HG02588 (cell line): ENCODE results near the gene CCNB1IP1.
"Not testable (repeated sequence)": the region's sequence is repeated elsewhere in the genome, so short reads cannot be mapped to it uniquely, and the experiment has no call there.

Experiments
- ATAC-seq: cut with Tn5 transposase; IDR thresholded peaks from one replicate; pipeline ENCODE4 v1.9.1; 2021; ENCODE audit warnings: mild to moderate bottlenecking, moderate library complexity; ENCODE audit not compliant: unreplicated experiment

Gene CCNB1IP1

DNA sequence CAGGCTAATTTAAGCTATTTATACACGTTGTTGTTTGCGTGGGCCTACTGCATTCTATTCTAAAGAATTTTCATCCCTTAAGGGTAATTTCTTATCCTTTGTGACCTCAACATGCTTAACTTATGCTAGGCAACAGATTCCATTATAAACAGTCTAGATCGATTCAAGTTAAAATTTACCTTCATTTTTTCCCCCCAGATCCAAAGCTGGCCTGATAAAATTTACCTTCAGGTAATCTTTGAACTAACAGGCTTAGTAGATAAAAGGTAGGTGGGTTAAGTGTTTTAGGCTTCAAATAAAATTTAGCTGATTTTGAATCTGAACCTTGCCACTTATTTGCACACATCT lies 389 bp upstream of the CCNB1IP1 start:
- no peak for ATAC-seq

DNA sequence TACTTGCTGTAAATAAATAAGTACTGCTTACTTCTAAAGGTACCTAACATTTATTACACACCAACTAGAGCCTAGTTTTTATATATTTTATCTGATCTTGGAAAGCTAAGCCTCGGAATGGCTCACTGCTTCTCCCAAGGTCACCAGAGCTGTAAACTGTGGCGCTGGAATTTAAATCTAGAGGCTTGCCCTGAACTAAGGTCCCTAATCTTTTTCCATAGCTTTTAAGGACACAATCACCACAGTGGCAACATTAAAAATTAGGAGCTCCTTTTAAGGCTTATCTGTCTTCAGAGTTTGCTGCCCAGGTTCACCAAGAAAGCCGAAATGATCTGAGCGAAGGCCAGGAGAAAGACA lies 670 bp downstream of the CCNB1IP1 start:
- ATAC-seq: no peak

DNA sequence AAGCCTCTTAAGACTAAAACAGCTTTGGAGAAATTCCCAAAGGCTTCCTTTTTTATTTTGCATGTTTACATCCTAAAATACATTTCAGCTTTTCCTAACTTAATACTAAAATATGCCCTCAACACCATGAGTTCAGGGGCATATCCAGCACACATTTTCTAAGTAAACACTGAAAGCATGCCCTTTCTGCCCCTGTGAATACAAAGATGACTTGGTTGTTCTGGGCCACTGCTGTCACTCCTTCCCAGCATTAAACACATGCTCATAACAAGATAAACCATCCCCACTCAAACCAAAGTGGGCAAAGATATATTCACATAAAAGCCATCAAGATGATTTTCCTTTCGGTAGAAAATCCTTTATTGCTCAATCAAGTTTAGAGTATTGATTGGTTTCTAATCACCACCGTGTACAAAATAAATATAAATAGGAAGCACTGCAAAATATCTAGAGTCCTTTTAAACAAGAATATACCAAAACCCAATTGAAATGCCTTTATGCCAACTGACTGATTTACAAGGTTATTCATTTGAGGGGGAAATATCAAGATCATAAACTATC lies 1.9 kb downstream of the CCNB1IP1 start:
- no peak for ATAC-seq

DNA sequence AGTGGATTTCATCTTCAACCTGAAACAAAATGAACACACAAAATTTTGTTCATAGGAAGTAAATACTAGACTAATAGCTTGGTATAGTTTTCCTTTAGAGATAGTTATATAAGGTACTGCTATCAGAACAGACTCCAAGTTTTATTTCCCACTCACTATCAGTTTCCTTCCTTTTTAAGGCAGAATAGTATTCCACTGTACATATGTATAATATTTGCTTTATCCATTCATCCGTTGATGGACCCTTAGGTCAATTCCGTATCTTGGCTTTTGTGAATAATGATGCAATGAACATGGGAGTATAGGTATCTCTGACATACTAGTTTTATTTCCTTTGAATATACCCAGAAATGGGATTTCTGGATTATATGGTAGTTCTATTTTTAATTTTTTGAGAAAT lies 3.7 kb downstream of the CCNB1IP1 start:
- no peak for ATAC-seq

DNA sequence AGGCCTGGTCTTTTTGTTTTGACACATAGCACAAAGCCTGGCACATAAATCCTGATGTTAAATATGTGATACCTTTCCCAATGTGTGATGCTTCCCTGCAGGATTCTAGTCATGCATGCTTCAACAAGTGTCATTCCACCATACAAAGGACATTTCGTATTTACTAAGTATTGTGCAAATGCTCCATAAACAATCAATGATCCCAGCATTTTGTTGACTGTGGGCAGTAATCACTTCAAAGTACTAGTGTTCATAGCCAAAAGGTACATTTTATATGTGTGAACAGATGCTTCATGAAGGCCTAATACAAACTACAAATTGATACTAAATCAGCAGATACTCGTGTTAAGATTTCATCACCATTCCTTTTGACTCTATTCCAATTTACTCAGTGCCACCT lies 4.4 kb downstream of the CCNB1IP1 start:
- ATAC-seq: no peak

DNA sequence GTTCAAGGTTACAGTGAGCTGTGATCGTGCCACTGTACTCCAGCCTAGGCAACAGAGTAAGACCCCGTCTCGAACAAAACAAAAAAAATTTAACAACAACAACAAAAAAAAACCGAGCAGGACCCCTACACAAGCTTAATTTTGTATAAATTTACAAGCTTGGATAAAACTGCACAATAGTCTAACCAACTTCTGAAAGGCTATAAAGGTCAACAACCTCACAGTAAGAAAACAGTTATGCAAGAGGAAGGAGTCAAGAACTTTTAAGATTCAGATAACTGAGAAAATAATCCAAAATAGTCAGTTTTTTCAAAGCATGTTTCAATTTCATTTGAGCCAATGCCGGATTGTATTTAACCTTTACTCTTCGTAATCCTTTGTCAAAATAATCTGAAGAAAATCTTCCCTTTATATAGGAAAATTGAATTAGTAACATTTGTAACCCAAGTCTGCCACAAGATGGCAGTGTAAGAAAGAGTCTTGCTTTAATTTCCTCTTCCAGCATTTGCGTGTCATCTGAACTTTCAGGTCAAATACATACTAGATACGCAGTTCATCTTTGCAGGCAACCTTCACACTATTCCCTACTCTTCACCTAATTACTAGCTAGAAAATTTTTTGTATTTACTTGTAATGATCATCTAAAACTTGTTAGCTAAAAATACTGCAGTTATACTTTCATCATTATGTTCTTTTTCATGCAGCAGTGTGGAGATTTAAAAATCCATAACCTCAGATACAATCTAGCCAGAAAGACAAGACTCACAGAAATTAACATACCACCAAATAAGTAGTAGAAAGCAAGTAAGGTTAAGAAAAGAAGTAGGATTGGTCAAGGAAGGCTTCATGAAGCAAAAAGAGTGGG lies 5.8 kb downstream of the CCNB1IP1 start:
- no peak for ATAC-seq

DNA sequence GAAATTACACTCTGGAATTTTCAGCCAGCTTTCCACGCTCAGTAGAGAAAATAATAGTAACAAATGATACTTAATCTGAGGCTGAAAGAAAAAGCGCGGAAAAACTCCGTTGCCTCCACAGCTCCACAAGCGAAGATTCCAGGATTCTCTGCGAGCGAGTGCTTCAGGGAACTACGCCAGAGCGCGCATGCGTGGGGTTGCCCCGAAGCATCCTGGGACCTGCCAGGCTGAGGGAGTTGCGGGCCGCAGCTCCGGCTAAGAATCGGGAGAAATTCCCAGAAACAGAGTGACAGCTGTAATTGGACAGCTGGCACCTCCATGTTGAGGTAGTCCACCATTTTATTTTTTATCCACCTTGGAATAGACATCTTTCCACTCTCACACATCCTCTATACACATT lies 15.4 kb downstream of the CCNB1IP1 start:
- no peak for ATAC-seq

DNA sequence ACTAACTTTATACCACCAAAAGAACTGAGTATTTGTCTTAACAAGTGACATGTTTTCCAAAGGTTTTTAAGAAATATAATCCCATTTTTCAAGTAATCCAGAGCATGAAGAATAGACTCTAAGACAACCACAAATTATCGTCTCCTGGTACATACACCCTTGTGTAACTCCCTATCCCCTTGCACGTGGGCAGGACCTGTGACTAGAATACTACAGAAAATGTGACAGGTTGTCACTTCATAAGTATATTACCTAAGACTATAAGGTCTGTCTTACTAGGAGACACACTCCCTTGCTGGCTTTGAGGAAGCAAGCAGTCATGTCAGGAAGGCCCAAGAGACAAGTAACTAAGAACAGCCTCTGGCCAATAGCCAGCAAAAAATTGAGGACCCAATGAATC lies 19.1 kb downstream of the CCNB1IP1 start:
- no peak for ATAC-seq

DNA sequence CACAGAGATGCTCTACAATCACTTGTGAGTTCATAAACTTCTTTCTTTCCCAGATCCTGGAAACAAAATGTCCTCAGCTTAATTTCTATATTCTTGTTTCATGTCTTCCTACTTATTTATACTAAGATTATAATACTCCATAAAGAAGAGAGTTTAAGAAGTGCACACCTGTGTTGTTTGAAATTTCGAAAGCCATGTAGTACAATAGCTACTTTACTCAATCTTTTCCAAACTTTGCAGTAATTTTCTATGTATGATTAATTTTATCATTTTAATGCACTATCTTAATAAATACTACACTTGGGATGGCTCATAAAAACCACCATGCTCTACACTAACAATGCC lies 27.0 kb downstream of the CCNB1IP1 start:
- ATAC-seq: no peak

DNA sequence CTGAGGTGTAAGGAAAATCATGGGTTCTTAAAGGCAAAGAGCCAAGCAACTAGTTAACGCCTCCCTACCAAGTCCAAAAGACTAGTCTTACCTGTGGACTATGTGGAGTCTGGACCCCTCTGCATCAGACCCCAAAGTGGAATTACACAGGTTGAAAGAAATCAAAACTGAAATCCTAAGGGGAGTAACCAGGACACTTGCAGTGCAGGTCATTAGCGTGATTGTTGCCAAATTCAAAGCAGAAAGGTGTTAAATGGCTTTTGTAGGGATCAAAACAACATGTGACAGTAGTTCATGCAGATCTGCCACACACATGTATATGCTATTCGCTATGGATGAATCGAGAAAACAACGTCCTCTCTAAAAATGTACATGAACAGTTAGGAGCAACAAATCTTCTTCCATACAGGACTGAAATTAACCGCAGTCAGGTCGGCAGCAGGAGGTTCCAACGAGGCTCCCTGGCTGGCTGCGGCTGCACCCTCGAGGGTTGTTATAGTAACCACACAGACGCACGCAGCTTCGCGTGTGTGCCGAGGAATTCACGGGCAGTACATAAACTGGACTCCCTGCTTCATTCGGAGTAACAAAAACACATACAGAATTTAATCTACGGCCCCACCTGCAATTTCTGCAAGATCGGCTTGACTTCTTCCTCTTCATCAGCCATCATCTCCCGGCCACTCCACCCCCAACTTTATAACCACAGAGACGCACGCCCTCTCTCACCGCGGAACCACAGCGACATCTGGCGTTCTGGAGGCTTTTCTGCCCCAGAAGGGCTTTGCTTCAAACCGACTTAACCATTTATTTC lies 27.6 kb downstream of the CCNB1IP1 start, which contains the start of gene TTC5:
Gene TTC5 (minus strand): TSS at position 687 of the 814 bp plus-strand sequence. CDS start 14 bp downstream, at position 673.
- ATAC-seq: peak; percentile 91

DNA sequence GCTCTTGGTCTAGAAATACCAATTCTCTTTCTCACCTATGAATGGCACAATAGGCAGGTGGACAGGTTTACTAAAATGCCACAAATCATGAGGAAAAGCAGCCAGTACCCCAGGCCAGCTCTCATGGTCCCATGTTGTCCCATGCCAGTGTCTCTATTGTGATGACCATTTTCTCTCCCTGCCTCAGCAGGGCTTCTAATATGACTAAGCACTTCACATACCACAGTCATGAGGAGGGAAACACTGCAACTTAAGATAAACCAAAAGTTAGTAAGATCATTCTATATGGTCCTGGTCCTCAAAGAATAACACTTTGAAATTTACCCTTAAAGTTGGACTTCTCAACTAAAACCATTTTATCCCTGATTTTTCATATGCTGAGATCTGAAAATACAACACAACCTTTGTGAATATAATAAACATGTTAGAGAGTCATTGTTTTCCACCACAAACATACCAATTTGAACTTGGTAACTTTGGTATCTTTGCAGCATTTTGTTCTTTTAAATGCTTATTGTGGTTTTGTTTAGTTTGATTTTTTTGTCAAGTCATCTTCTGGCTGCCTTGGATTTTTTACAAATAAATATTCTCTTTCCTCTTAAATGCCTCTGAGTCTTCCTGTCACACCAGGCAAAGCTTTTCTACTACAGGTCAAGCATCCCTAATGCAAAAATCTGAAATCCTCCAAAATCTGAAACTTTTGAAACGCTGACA lies 30.9 kb downstream of the CCNB1IP1 start:
- no peak for ATAC-seq

DNA sequence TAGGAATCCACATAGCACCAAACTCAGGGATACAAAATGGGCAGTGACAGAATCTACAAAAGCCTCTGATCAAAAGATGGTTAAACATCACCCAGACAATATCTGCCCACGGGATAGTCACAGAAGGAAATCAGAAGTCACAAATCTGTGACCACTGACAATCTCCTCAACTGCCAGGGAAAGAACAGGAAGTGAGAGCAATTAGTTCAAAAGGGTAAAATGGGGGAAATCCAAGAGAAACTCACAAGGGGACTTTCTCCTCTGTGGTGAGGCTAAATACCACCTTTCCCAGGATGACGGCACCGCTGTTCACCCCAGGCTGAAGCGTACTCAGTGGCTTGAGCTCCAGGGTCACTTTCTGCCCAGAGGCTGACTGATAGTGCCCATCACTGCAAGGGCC lies 38.0 kb downstream of the CCNB1IP1 start:
- peak; percentile 87 for ATAC-seq

DNA sequence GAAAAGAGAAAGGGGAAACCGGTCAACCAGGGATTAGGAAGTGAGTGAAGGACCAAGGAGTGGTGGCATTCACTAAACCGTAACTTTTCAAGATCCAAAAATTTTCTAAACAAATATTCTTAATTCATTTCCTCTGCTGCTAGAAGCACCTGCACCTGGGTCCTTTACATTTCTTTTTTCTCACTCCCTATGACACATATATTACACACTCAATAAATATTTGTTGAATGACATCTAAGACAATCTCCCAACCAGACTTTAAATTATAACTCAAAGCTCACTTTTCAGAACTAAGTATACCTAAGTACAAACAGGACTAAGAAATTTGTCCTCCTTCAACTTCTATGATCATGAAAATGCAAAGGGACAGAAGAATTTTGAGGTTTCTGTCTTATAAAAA lies 38.4 kb downstream of the CCNB1IP1 start:
- ATAC-seq: no peak

DNA sequence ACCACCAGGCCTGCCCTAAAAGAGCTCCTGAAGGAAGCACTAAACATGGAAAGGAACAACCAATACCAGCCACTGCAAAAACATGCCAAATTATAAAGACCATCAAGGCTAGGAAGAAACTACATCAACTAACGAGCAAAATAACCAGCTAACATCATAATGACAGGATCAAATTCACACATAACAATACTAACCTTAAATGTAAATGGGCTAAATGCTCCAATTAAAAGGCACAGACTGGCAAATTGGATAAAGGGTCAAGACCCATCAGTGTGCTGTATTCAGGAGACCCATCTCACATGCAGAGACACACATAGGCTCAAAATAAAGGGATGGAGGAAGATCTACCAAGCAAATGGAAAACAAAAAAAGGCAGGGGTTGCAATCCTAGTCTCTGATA lies 51.1 kb downstream of the CCNB1IP1 start:
- ATAC-seq: not testable (repeated sequence)

DNA sequence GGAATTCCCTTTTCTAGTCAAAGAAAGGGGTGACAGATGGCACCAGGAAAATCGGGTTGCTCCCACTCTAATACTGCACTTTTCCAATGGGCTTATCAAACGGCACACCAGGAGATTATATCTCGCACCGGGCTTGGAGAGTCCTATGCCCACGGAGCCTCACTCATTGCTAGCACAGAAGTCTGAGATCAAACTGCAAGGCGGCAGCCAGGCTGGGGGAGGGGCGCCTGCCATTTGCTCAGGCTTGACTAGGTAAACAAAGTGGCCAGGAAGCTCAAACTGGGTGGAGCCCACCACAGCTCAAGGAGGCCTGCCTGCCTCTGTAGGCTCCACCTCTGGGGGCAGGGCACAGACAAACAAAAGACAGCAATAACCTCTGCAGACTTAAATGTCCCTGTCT lies 52.8 kb downstream of the CCNB1IP1 start:
- ATAC-seq: not testable (repeated sequence)

DNA sequence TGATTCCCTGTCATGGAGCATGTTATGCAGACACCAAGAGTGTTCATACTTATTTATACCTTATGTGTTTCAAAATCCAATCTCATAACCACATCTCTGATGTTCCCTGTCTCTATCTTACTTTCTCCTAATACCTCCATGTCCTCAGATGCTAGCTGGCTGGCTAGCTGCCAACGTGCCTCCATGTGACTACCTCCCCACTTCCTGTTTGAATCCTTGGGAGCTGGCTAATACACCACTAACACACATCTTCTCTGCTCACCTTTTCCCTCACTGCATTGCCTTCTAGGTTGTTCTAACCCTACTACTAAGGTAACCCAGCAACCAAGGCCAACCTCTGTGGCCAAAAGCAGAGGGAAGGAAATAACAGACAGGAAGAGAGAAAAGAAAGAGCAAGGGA lies 54.7 kb downstream of the CCNB1IP1 start:
- ATAC-seq: no peak

DNA sequence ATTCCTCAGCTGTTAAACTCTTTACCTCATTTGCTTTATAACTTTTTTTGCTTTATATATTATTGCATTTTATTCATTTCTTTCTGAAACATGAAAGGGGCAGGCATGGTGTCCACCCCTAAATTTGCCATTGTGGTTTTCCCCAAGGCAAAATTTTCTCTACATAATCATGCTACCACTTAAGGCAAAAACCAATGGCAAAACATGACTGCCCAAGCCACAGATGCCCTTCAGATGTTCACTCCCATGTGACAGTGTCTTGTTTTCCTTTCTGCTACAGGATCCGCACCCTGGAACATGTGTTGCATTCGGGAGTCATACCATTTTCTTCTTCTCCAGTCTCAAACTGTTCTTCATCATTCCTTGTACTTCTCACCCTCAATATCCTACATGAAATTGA lies 55.7 kb downstream of the CCNB1IP1 start:
- no peak for ATAC-seq

DNA sequence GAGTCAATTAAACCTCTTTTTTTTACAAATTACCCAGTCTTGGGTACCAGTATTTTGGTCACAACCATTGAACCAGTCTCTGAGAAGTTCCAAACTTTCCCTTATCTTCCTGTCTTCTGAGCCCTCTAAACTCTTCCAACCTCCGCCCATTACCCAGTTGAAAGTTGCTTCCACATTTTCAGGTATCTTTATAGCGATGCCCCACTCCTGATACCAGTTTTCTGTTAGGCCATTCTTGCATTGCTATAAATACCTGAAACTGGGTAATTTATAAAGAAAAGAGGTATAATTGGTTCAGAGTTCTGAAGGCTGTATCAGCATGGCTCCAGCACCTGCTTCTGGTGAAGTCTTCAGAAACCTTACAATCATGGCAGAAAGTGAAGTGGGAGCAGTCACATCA lies 59.0 kb downstream of the CCNB1IP1 start:
- ATAC-seq: no peak

DNA sequence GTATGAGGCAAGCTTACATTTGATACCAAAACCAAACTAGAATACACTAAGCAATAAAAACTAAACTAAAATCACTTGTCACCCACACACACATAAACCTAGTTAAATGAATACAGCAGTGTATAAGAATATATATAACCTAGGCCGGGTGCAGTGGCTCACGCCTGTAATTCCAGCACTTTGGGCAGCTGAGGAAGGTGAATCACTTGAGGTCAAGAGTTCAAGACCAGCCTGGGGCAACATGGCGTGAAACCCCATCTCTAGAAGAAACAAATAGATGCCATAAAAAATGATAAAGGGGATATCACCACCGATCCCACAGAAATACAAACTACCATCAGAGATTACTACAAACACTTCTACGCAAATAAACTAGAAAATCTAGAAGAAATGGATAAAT lies 68.7 kb downstream of the CCNB1IP1 start:
- not testable (repeated sequence) for ATAC-seq

DNA sequence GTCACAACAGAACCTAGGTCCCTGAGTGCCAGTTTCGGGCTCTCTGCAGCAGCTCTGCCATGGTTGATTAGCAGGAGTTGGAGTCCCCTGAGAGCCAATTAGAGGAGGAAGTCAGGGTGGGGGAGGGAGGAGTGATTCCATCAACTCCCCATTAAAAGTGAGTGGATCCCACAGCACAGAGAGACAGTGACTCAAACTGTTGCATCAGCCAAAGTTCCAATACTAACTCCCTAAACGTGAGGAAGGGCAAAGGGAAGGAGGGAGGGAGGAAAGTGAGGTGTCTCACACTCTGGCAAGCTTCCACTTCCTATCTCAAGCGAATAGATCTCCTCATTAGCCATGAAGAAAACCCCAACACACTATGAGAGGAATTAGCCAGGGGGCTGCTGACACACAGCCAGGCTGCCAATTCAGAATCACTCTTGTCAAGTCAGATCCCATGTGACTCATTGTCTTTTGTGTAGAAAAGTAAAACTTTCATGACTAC lies 70.4 kb downstream of the CCNB1IP1 start:
- no peak for ATAC-seq
